Spleen (tissue), 11 donors: ENCODE data around the gene SRPRB. TPM values are rescaled to one million over a fixed set of nuclear protein-coding genes. Genes with fewer than 3 reads are reported as not detected.

ENCODE experiments used
- DNase-seq: peaks from one replicate; pipeline ENCODE4 v3.0.0-alpha.2; 2020
- H3K27ac ChIP-seq, 8 donors: fragments of 200-600 bp; sonication (generic) in 7 of 8; 1 replicate in 4 of 8; 2 replicates in 4 of 8; pipeline versions ENCODE4 v1.5.0 to v1.8.0; 2016 to 2021; ENCODE audit warnings: inconsistent platforms in 4 of 8, mild to moderate bottlenecking in 4 of 8, moderate library complexity in 1 of 8
- H3K27me3 ChIP-seq, 7 donors: fragments of 200-600 bp; sonication (generic) in 6 of 7; replicated peaks in 1 of 7; 1 replicate in 4 of 7; 2 replicates in 3 of 7; pipeline versions ENCODE4 v1.5.0 to v1.8.0; 2016 to 2021; ENCODE audit warnings: inconsistent platforms in 3 of 7, mild to moderate bottlenecking in 1 of 7
- H3K36me3 ChIP-seq, 6 donors: fragments of 200-600 bp; sonication (generic) in 5 of 6; 1 replicate in 4 of 6; 2 replicates in 2 of 6; pipeline versions ENCODE4 v1.5.0 to v1.8.0; 2016 to 2021; ENCODE audit warnings: inconsistent platforms in 2 of 6
- H3K4me1 ChIP-seq, 6 donors: fragments of 200-600 bp; sonication (generic) in 5 of 6; 1 replicate in 3 of 6; 2 replicates in 3 of 6; pipeline versions ENCODE4 v1.5.0 to v1.8.0; 2016 to 2021; ENCODE audit warnings: inconsistent platforms in 3 of 6
- H3K4me3 ChIP-seq, 8 donors: fragments of 200-600 bp; sonication (generic) in 7 of 8; 1 replicate in 4 of 8; 2 replicates in 4 of 8; pipeline versions ENCODE4 v1.5.0 to v1.8.0; 2016 to 2021; ENCODE audit warnings: inconsistent platforms in 4 of 8, mild to moderate bottlenecking in 4 of 8, moderate library complexity in 2 of 8
- H3K9me3 ChIP-seq, 8 donors: fragments of 200-600 bp; sonication (generic) in 7 of 8; 1 replicate in 4 of 8; 2 replicates in 4 of 8; pipeline versions ENCODE4 v1.5.0 to v1.8.0; 2016 to 2021; ENCODE audit warnings: inconsistent platforms in 4 of 8
- CTCF ChIP-seq, 11 experiments: fragments of 200-600 bp in 7 of 11; fragments of 450-650 bp in 4 of 11; sonication (generic) in 4 of 11; IDR thresholded peaks in 8 of 11; conservative IDR thresholded peaks in 3 of 11; 1 replicate in 7 of 11; 2 replicates in 4 of 11; pipeline versions ENCODE4 v1.4.0 to v1.8.0; 2016 to 2021; ENCODE audit warnings: antibody characterized with exemption in 11 of 11, inconsistent platforms in 4 of 11, mild to moderate bottlenecking in 1 of 11
- POLR2A ChIP-seq, 3 donors: fragments of 450-650 bp; IDR thresholded peaks; one replicate each; pipeline ENCODE4 v1.5.1; 2017; ENCODE audit warnings: antibody characterized with exemption in 3 of 3, mild to moderate bottlenecking in 1 of 3
- POLR2AphosphoS5 ChIP-seq, 3 donors: sonication (generic); formaldehyde crosslinking; IDR thresholded peaks; one replicate each; pipeline ENCODE4 v1.5.1; 2017; ENCODE audit warnings: antibody characterized with exemption in 3 of 3
- WGBS, 5 donors: extraction: QIAGEN DNeasy Blood & Tissue Kit in 3 of 5; methylation state at CpG; one replicate each; pipeline versions ENCODE4 v1.1.5 to v1.1.7; 2013 to 2018; 5-methylcytosine and 5-hydroxymethylcytosine counted together
- intact Hi-C: fragments of 100-400 bp; cut with DNase I; formaldehyde crosslinking; loops from one replicate; pipeline ENCODE4 v1.15.0; 2023; ENCODE audit warnings: low total_unique reads
- polyA plus RNA-seq, 3 donors: library from polyadenylated mRNA; stranded (reverse); fragments of 200-250 nt; gene quantifications; one replicate each; pipeline ENCODE4 v1.2.1, GENCODE V29; 2013
- total RNA-seq, 7 donors: library from RNA; depleted of rRNA in 3 of 7; stranded (reverse); fragments of >200 nt in 3 of 7; fragmentation: NEBNext Ultra II Directional in 4 of 7; extraction: Animal tissue kit (Norgen Biotek cat#: 25700) in 4 of 7; gene quantifications; one replicate each; pipeline versions ENCODE4 v1.1.0 to v1.2.1, GENCODE V29; 2016 to 2021
- donor health status: healthy with polysubstance abuse.
- donor health status: DM: no; HTN: no; CAD: no; lungs with moderate emphysema.
- donor health status: DM: no; HTN: no; CAD: no.
- donor health status: Bipolar disorder and iron deficiency.
- donor health status: healthy.
- donor health status: DM: no; HTN: no; CAD: no.
- donor health status: DM: yes; HTN: yes; CAD: no.

The SRPRB gene
- total and polyA plus RNA-seq, 10 donors = 11.5 to 38.5 (median 25.9) TPM

DNA sequence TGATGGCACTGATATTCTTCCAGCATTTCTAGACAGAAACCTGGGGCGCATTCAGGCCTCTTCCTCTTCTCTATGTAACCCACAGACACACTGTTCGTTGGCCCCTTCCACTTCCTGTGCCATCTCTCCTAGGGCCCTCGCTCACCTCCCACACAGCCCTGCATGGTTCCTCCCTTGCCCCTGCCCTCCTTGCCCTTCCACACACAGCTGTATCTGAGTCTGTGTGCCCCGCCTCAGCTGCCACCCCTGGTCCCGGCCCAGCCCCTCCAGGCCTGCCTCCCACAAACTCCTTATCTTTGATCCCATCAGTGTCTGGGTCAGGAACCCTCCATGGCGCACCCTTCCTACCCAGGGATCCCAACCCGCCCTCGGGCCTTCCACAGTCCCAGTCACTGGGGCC, 52.2 kb downstream of the SRPRB start:
- Histone ChIP-seq H3K4me1 (peaks cover 0 to 24% (median 7%) of the 10 kb centered on the region in 6 donors), H3K9me3 (no peaks in the 10 kb centered on the region), H3K27me3 (no peaks in the 10 kb centered on the region), H3K27ac (no peak overlapping the region), H3K36me3 (no peaks in the 10 kb centered on the region), H3K4me3 (no peak overlapping the region)
- 60 to 85% (median 71%) methylated on average over 8 of the region's 8 CpGs for WGBS, 5 donors
- no peak for DNase-seq
- no peak for TF ChIP-seq CTCF (IDR thresholded peaks at IDR 0.05 in 8 of 11, conservative IDR thresholded peaks at IDR 0.05 in 3 of 11)
- no peak for TF ChIP-seq POLR2A (IDR thresholded peaks at IDR 0.05)
- no peak for TF ChIP-seq POLR2AphosphoS5 (IDR thresholded peaks at IDR 0.05)
- intact Hi-C loops = no loop called here

DNA sequence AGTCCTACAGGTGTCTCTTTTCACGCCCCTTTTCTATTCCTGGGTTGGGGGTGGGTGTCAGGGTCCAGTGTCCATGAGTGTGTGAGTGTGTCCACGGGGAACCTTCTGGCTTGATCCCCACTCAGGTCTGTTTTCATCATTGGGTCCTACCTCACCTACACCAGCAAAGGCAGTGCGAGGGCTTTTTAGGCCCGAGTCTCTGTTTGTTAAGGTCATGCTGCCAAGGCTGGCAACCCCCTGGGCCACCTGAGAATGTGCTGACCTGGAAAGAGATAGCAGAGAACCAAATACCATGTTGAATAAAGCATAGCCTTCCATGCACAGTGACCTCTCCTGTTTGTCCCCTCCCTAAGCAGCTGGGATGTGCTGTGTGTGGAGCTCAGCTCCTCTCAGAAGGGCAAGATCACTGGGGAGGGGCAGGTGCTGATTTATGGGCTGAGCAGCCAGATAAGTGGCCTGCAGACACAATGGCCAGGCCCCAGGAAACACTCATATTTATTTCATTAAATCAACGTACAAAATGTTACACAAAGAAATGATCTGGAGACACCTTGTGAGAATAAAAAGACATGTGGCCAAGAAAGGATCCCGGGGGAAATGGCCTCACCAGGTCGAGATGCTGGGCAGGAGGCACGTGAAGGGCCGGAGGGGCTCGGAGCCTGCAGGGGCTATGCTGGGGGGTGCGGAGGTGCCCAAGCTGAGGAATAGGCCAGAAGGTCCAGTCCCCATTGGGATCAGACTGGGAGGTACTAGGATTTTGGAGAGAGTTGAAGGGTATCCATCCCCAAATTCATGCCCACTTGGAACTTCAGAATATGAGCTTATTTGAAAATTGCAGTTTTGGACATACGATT, 54.0 kb downstream of the SRPRB start:
- Histone ChIP-seq H3K9me3 (no peaks in the 10 kb centered on the region), H3K4me3 (no peak overlapping the region), H3K4me1 (peaks cover 0 to 6% (median 3%) of the 10 kb centered on the region in 6 donors), H3K36me3 (no peaks in the 10 kb centered on the region), H3K27ac (no peak overlapping the region), H3K27me3 (no peaks in the 10 kb centered on the region)
- intact Hi-C loops = no loop called here
- WGBS, 5 donors = 86 to 92% (median 91%) methylated on average over 12 of the region's 12 CpGs
- no peak for DNase-seq
- TF ChIP-seq POLR2AphosphoS5 (IDR thresholded peaks at IDR 0.05) (no peak), POLR2A (IDR thresholded peaks at IDR 0.05) (no peak), CTCF (IDR thresholded peaks at IDR 0.05 in 8 of 11, conservative IDR thresholded peaks at IDR 0.05 in 3 of 11) (no peak)

DNA sequence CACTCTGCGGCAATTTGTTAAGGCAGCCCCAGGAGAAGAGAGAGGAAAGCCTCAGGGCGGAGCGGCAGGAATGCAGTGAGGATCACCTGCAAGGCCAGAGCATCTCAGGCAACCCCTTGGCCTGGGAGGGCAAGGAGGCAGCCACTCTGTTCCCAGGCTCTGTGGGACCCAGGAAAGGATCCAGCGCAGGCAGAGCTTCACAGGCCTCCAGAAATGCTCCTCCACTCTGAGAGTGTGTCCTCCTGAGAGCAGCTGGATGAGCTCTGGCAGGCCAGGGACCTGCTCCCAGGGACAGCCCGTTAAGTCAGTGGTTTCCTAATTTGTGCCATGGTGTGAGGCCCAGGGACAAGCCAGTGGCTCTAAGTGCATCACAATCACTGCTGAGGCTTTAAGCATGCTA, 54.9 kb downstream of the SRPRB start:
- TF ChIP-seq POLR2A (IDR thresholded peaks at IDR 0.05) (no peak), POLR2AphosphoS5 (IDR thresholded peaks at IDR 0.05) (no peak), CTCF (IDR thresholded peaks at IDR 0.05 in 8 of 11, conservative IDR thresholded peaks at IDR 0.05 in 3 of 11) (no peak)
- H3K36me3 ChIP-seq = no peaks in the 10 kb centered on the region
- WGBS, 5 donors = 82 to 95% (median 88%) methylated on average over 5 of the region's 5 CpGs
- no peaks in the 10 kb centered on the region for H3K9me3 ChIP-seq
- no peak overlapping the region for H3K4me3 ChIP-seq
- no peak for DNase-seq
- H3K4me1 ChIP-seq = no peaks in the 10 kb centered on the region
- H3K27me3 ChIP-seq = no peaks in the 10 kb centered on the region
- intact Hi-C loops = no loop called here
- no peak overlapping the region for H3K27ac ChIP-seq

GRCh38 chr3:133862161-133862560, 56.5 kb downstream of the SRPRB start:
- DNase-seq = no peak
- Histone ChIP-seq H3K27ac (no peak overlapping the region), H3K36me3 (no peaks in the 10 kb centered on the region), H3K4me3 (no peak overlapping the region), H3K9me3 (no peaks in the 10 kb centered on the region), H3K4me1 (no peaks in the 10 kb centered on the region), H3K27me3 (no peaks in the 10 kb centered on the region)
- TF ChIP-seq POLR2A (IDR thresholded peaks at IDR 0.05) (no peak), POLR2AphosphoS5 (IDR thresholded peaks at IDR 0.05) (no peak), CTCF (IDR thresholded peaks at IDR 0.05 in 8 of 11, conservative IDR thresholded peaks at IDR 0.05 in 3 of 11) (no peak)
- WGBS, 5 donors = 77 to 92% (median 87%) methylated on average over 4 of the region's 4 CpGs
- intact Hi-C loops = no loop called here
